Naive B cell (primary cell): ENCODE data around the gene NEURL1. TPM values are rescaled to one million over a fixed set of nuclear protein-coding genes. Genes with fewer than 3 reads are reported as not detected.

Source experiments
- ATAC-seq, 2 donors: fragments of 150-1000 bp; cut with Tn5 transposase; 2 replicates each; pipeline ENCODE4 v1.10.0; 2021; ENCODE audit warnings: low read depth in 2 of 2, mild to moderate bottlenecking in 2 of 2, moderate library complexity in 2 of 2
- DNase-seq: peaks from one replicate; pipeline ENCODE4 v3.0.0; 2022
- H3K27ac Mint-ChIP-seq, 6 donors: one replicate each; pipeline ENCODE4 v1.8.0; 2020 to 2022; ENCODE audit warnings: mild to moderate bottlenecking in 6 of 6, mixed read lengths in 6 of 6, moderate library complexity in 5 of 6, inconsistent platforms in 2 of 6
- H3K27me3 Mint-ChIP-seq, 3 donors: one replicate each; pipeline ENCODE4 v1.8.0; 2021 to 2022; ENCODE audit warnings: mixed read lengths in 3 of 3, mild to moderate bottlenecking in 1 of 3
- H3K36me3 Mint-ChIP-seq, 2 donors: one replicate each; pipeline ENCODE4 v1.8.0; 2020 to 2022; ENCODE audit warnings: mixed read lengths in 2 of 2, inconsistent platforms in 1 of 2, mild to moderate bottlenecking in 1 of 2
- H3K4me1 Mint-ChIP-seq, 3 donors: one replicate each; pipeline ENCODE4 v1.8.0; 2020 to 2022; ENCODE audit warnings: mixed read lengths in 3 of 3, inconsistent platforms in 1 of 3, mild to moderate bottlenecking in 1 of 3, moderate library complexity in 1 of 3
- H3K4me3 Mint-ChIP-seq, 8 donors: one replicate each; pipeline ENCODE4 v1.8.0; 2020 to 2022; ENCODE audit warnings: mild to moderate bottlenecking in 8 of 8, mixed read lengths in 8 of 8, moderate library complexity in 8 of 8, inconsistent platforms in 2 of 8
- H3K9me3 Mint-ChIP-seq, 7 donors: one replicate each; pipeline ENCODE4 v1.8.0; 2020 to 2022; ENCODE audit warnings: mixed read lengths in 7 of 7, mild to moderate bottlenecking in 5 of 7, inconsistent platforms in 2 of 7, moderate library complexity in 1 of 7
- polyA plus RNA-seq, 6 donors: library from polyadenylated mRNA; unstranded; fragments of 300-500 nt; fragmentation: Illumina TruSeq; gene quantifications; one replicate each; pipeline ENCODE4 v1.2.3, GENCODE V29; 2021; ENCODE audit warnings: low read depth in 6 of 6

NEURL1 gene
- polyA plus RNA-seq, 6 donors from 2014 or later, result 0.21 to 0.83 (median 0.33) TPM

DNA sequence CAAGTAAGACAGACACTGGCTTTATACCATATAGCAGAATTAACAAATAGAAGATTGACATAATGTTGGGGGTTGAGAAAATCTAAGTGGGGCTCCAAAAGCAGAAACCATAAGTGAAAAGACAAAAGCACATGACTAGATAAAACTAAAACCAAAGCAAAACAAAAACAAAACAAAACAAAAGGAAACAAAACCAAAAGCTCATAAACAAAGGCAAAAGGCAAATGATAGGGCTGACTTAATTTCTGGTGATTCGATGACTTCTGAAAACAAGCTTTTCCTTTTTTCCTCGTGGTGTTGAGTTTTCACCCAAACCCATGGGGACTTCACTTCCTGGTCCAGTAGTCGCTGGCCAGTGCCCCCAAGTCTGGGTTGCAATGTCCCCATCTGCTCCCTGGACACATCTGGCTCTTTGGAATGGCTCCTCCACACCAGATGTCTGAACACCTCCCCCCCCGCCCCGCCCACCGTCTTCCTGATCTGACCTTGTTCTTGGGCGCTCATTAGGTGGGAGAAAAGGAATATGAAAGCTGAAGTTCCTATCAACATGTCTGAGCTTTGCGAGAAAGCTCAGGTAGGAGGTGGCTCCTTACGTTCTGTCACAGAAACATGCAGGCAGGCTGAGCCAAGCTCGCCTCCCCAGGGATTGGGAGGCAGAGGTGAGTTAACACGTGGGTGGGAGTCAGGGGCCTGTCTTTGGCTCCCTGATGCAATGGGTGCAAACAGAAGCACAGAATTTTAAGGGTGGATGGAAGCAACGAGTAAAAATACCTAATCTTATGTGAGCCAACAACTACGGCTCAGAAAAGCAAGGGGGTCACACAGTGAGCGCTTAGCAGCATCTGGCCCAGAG lies 121.0 kb downstream of the NEURL1 start:
- no peaks in the 10 kb centered on the region for H3K9me3 Mint-ChIP-seq
- DNase-seq, result no peak
- peak overlapping the region in 1 of 8 donors; percentile 66 for H3K4me3 Mint-ChIP-seq

DNA sequence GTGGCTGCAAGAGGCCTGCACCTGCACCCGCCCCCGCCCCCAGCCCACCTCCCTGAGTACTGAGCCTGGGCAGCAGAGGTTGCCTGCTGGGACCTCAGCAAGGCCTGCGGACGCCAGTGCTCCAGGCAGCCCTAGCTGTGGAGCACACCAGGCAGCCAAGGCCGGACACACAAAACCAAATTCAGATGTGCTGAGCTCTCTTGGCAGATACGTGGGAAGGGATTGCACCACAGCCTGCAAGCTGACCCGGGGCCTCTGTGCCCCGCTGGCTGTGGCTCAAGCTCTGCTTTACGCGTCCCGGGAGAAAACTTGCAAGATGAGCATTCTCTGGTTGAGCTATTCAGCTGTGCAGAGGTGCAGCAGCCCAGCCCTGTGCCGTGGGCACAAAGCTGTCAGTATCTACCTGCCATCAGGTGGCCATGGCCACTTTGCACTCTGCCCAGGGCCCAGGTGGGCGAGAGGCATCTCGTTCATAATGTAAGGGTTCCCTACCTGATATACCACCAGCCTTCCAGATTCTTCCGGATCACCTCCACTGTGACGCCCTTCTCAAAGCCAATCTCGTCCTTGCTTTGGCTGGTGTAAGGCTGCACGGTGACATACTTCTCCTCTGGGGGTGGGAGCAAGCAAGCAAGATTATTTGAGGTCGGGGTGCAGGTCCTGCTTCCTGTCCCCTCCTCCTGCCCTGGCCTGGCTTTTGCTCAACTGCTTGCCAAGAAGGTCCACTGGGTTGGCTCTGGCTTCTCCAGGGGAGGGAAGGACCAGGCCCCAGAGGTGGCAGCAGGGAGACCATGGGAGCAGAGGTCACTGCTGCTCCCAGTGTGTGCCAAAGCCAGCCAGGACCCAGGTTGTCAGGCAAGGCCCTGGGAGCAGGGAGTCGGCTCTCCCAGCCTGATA lies 123.4 kb downstream of the NEURL1 start:
- DNase-seq (no peak), ATAC-seq (no peak)
- Mint-ChIP-seq H3K27ac (no peak overlapping the region), H3K4me1 (no peaks in the 10 kb centered on the region), H3K27me3 (no peaks in the 10 kb centered on the region), H3K4me3 (no peak overlapping the region), H3K9me3 (no peaks in the 10 kb centered on the region), H3K36me3 (peaks cover 0 to 11% of the 10 kb centered on the region in 2 donors)

More for the DNA sequence above, 121.0 kb downstream of the NEURL1 start:
- no peak for ATAC-seq
- H3K27ac Mint-ChIP-seq, result peak overlapping the region in 2 of 6 donors; percentile 7 to 69
- H3K36me3 Mint-ChIP-seq, result peaks cover 0 to 9% of the 10 kb centered on the region in 2 donors
- no peaks in the 10 kb centered on the region for H3K4me1 Mint-ChIP-seq
- H3K27me3 Mint-ChIP-seq, result no peaks in the 10 kb centered on the region

DNA sequence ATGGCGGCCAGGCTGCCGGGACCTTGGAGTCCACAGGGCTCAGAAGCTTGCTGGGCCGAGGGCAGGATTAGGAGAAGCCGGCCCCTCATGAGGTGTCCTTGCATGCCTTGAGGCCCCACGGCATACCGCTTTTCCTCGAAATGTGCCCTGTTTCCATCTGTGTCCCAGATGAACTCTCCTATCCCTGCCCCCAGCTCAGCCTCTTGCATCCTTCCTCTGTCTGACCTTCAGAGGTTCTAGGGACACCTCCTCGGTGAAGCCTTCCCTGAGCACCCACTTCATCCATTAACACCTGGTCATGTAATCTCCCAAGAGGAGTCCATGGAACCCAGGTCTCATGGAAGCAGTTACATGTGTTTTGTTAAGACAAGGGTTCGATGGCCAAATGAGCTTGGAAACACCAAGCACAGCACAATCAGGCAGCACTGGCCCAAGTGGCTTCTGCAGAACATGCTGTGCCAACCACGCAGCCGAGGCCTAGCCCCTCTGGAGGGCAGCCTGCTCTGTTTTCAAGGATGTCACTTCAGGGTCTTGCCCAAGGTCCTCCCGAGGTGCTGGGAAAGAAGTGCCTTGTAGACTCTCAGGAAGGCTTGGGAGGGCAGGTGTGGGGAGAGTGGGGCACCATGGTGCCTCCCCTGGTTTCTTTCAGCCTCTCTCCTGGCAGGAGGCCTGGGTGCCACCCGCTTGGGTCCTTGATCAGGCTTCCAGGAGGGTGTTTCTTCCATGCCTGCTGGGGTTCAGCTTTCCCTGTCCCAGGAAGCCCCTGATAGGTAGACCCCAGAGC lies 124.3 kb downstream of the NEURL1 start:
- ATAC-seq (no peak), DNase-seq (no peak)
- Mint-ChIP-seq H3K27ac (no peak overlapping the region), H3K36me3 (peaks cover 0 to 5% of the 10 kb centered on the region in 2 donors), H3K4me3 (no peak overlapping the region), H3K9me3 (no peaks in the 10 kb centered on the region), H3K27me3 (no peaks in the 10 kb centered on the region), H3K4me1 (no peaks in the 10 kb centered on the region)

DNA sequence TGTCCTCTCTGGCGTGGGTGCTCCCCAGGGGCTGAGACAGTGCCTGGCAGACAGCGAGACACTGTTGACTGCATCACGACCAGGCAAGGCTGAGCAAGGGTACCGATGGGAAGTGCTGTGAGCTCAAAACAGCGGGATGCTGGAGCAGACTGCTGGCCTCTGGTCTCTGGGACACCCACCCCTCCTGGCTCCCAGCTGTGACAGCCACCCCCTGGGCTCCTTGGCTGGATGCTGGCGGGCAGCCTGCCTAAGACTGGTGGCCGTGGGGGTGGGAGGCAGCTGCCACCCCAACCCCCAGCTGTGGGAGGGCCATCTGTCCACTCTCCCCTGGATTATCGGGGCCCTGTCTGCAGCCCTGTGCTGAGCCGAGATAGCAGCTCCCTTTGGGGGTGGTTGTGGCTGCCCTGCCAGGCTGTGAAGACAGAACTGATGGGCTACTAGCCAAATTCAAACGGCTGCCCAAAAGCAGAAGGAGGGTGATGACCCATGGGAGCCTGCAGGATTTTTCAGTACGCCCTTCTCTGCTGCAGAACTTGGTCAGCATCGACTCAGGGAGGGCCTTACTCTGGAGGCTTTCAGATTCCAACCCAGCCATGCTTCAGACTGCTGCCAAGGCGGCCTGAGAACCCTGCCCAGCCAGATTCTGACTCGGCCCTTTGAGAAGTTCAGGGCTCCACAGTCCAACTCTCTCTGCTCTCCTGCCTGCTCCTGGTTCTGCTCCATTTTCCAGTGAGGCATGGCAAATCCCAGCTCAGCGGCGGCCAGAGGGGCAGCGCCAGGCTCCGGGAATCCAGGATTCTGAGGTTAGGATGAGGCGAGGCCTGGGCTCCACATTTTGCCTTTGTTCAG lies 125.3 kb downstream of the NEURL1 start:
- ATAC-seq, result no peak
- H3K4me1 Mint-ChIP-seq, result no peaks in the 10 kb centered on the region
- no peaks in the 10 kb centered on the region for H3K9me3 Mint-ChIP-seq
- H3K27me3 Mint-ChIP-seq, result no peaks in the 10 kb centered on the region
- no peak overlapping the region for H3K4me3 Mint-ChIP-seq
- H3K36me3 Mint-ChIP-seq, result peaks cover 0 to 5% of the 10 kb centered on the region in 2 donors
- DNase-seq, result no peak
- no peak overlapping the region for H3K27ac Mint-ChIP-seq

DNA sequence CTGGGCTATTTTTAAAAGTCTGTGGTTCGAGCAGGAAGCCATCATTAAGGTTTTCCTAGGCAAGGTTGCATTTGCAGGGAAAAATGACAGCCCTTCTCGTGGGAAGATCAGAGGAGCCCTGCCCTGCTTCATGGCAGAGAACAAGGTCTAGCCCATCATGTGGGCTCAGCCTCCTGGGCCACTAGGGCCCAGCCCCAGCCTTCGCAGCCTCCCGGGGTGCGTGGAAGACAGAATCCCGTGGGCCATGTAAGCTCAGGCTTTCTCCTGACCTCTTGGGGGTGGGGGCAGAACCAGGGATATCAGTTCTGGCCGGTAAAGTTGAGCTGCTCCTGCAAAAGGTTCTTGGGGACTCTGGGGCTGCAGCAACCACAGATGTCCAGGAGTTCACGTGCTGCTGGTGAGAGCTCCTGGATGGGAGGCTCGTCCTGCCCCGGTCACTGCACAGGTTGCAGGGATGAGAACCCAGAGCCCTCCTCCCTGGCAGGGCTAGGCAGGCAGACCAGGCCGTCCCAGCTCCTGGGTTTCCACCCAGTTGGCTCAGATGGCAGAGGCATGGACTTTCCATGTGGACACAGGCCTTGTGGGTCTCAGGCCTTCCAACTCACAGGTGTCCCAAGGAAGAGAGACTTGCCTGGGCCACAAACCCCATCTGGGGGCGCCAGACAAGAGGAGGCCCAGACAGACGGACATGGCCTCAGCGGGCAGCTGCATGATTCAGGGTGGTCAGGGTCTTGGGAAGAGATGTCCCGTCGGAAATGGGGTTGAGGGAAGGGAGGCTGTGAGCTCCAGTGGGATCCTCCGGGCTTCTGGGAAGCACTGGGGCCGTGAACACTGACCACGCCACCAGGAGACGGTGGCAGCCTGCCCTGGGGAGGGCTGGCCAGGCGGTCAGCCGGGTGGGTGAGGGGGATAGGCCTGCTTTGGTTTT lies 126.2 kb downstream of the NEURL1 start:
- Mint-ChIP-seq H3K9me3 (no peaks in the 10 kb centered on the region), H3K27ac (no peak overlapping the region), H3K4me3 (no peak overlapping the region), H3K4me1 (no peaks in the 10 kb centered on the region), H3K36me3 (peaks cover 0 to 5% of the 10 kb centered on the region in 2 donors), H3K27me3 (no peaks in the 10 kb centered on the region)
- ATAC-seq (no peak), DNase-seq (no peak)

DNA sequence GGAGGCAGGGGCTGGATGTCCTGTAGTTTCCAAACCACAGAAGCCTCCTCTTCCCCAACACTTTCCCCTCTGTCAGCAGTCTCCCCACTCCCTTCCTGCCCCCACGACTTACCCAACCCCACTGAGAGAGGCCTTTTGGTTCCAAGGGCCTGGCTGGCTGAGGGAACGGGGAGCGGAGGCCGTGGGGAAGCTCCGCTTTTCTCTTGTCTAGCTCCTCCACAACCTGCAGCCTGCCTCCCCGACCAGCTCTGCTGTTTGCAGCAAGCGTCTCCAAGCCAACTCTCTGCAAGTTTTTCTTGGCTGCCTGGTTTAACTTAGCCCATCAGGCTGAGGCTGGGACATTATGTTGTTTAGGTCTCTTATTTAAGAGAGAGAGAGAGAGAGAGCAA lies 126.8 kb downstream of the NEURL1 start:
- Mint-ChIP-seq H3K27ac (no peak overlapping the region), H3K36me3 (peaks cover 0 to 5% of the 10 kb centered on the region in 2 donors), H3K4me1 (peaks cover 0 to 5% (median 0%) of the 10 kb centered on the region in 3 donors), H3K9me3 (no peaks in the 10 kb centered on the region), H3K4me3 (no peak overlapping the region), H3K27me3 (no peaks in the 10 kb centered on the region)
- DNase-seq (no peak), ATAC-seq (no peak)

DNA sequence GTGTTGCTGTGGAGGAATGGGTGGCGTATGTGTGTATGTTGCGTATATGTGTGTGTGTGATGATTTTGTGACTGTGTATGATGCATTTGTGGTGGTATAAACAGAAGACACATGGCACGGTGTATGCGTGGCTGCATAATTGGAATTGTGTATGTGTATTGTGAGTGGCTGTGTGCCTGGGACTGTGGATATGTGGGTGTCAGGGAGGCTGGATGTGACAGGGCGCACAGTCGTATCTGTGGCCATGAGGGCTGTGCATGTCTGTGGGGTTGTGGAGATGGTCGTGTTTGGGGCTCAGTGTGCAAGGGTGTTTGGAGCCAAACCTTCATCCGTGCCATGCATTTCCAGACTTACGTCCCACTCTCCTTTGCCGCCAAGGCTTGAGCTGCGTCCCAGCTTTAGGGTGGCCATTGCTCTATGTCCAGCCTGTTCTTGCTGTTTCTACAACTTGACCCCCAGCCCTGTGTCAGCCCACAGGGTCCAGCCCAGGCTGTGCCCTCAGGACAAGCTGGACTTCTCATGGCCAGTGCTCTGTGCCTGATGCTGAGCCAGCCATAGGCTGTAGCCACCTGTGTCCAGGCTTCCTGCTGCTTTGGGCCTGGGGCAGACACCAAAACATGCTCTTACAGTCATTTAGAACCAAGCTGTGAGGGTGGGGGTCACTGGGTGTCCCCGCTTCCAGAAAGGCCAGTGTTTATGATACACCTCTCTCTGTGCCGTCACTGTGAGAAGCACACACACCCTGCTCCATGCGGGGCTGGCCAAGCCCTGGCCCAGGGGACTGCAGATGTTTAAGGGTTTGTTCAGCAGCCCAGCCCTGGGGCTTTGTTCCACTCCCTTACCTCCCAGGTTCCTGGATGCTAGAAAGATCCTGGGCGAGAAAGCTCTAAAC lies 127.6 kb downstream of the NEURL1 start:
- Mint-ChIP-seq H3K27ac (peak overlapping the region in 2 of 6 donors; percentile 38 to 40), H3K9me3 (no peaks in the 10 kb centered on the region), H3K27me3 (no peaks in the 10 kb centered on the region)

DNA sequence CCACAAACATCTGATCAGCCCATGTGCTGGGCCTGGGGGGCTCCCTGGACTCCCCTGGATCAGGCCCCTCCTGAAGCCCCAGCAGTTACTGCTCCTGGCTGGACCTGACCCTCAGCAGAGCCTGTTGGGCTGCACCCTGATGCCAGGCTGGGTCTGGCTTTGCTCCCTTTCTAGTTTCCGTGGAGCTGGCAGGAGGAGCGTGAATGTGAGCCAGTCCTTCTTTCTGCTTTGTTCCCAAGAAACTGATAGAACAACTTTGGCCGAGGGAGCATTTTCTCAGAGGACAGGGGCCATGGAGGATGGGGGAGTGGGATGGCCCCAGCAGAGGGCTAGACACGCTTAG lies 128.2 kb downstream of the NEURL1 start:
- H3K36me3 Mint-ChIP-seq, result peaks cover 0 to 5% of the 10 kb centered on the region in 2 donors
- H3K9me3 Mint-ChIP-seq, result no peaks in the 10 kb centered on the region
- no peaks in the 10 kb centered on the region for H3K27me3 Mint-ChIP-seq
- peaks cover 0 to 5% (median 0%) of the 10 kb centered on the region in 3 donors for H3K4me1 Mint-ChIP-seq
- DNase-seq (no peak), ATAC-seq (no peak)
- no peak overlapping the region for H3K27ac Mint-ChIP-seq
- H3K4me3 Mint-ChIP-seq, result no peak overlapping the region

More for the DNA sequence above, 127.6 kb downstream of the NEURL1 start:
- DNase-seq (no peak), ATAC-seq (no peak)
- H3K36me3 Mint-ChIP-seq, result peaks cover 0 to 5% of the 10 kb centered on the region in 2 donors
- H3K4me3 Mint-ChIP-seq, result no peak overlapping the region
- H3K4me1 Mint-ChIP-seq, result peaks cover 0 to 5% (median 0%) of the 10 kb centered on the region in 3 donors

DNA sequence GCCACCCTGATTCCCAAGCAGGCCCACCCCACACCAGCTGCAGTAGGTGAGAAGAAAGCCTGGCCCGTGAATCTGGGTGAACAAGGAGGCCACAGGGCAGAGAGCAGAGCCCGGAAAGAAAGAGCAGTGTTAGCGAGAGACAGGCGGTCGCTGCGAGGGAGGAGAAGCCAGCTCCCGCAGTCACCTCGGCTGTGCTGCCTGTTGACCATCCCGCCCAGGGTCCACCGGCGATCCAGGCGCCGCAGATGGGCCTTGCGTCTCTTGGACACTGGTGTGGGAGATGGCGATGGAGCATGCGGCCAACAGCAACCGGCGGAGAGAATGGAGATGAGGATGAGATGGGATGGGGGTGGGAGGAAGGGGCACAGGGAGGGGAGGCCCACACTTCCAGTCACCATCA lies 128.8 kb downstream of the NEURL1 start:
- H3K36me3 Mint-ChIP-seq, result peaks cover 0 to 5% of the 10 kb centered on the region in 2 donors
- peaks cover 0 to 5% (median 0%) of the 10 kb centered on the region in 3 donors for H3K4me1 Mint-ChIP-seq
- H3K27ac Mint-ChIP-seq, result peak overlapping the region in 2 of 6 donors; percentile 58 to 66
- H3K9me3 Mint-ChIP-seq, result no peaks in the 10 kb centered on the region
- ATAC-seq (no peak), DNase-seq (no peak)
- H3K4me3 Mint-ChIP-seq, result no peak overlapping the region
- no peaks in the 10 kb centered on the region for H3K27me3 Mint-ChIP-seq

DNA sequence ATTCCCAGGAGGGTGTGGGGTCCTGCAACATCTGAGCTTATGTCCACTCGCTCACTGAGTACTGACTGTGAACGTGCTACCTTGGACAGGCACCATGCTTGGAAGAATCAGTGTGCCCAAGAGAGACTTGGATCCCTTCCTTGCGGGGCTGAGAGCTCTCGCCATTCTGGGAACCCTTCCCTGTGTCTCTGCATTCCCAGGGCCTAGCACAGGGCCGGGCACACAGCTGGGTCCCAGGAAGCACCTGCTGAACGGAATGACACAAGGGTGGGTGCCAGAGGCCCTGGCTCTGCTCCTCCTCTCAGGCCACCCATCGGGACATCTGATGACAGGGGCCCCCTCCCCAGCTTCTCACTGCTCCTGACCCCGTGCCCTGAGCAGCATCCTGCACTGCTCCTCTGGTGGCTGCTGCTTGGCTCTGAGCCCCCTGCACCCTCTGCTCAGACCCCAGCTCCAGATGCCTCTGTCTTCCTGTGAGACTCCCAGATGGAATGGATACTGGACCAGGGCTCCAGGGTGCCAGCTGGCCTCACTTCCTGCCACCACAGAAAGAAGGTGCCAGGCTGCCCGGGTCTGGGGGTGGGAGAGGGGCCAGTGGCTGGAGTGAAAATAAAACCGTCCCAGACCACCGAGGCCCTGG lies 129.6 kb downstream of the NEURL1 start:
- H3K27me3 Mint-ChIP-seq, result no peaks in the 10 kb centered on the region
- H3K36me3 Mint-ChIP-seq, result peaks cover 0 to 5% of the 10 kb centered on the region in 2 donors
- peaks cover 0 to 5% (median 0%) of the 10 kb centered on the region in 3 donors for H3K4me1 Mint-ChIP-seq
- ATAC-seq (no peak), DNase-seq (no peak)
- H3K9me3 Mint-ChIP-seq, result no peaks in the 10 kb centered on the region
- H3K27ac Mint-ChIP-seq, result no peak overlapping the region
- H3K4me3 Mint-ChIP-seq, result no peak overlapping the region

DNA sequence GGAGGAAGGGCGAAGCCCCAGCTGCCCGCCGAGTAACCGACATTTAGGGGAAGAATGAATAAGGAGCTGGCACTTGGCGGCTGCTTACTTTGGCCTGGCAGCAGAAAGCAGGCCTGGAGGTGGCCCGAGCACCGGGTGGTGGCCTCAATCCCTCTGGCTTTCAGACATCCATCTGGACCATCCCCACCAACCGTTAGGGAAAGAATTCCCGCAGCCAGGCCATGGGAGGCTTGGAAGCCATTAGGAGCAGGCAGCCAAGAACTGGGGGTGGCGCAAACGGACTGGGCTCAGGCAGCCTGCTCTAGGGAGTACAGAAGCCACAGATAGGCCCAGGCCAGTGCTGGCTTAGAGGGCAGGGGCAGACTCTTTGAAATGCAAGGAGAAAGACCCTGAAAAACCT lies 132.7 kb downstream of the NEURL1 start:
- no peaks in the 10 kb centered on the region for H3K36me3 Mint-ChIP-seq
- no peaks in the 10 kb centered on the region for H3K27me3 Mint-ChIP-seq
- no peak overlapping the region for H3K4me3 Mint-ChIP-seq
- no peak overlapping the region for H3K27ac Mint-ChIP-seq
- H3K9me3 Mint-ChIP-seq, result no peaks in the 10 kb centered on the region
- peaks cover 0 to 5% (median 0%) of the 10 kb centered on the region in 3 donors for H3K4me1 Mint-ChIP-seq
- no peak for ATAC-seq
- DNase-seq, result no peak
